Neural cell (in vitro differentiated cells): ENCODE measurements around the gene HOXA10. TPM values are rescaled to one million over a fixed set of nuclear protein-coding genes. Genes with fewer than 3 reads are reported as not detected.

Source experiments
- H2AFZ ChIP-seq: fragments of 200-600, 300-800 bp; sonication (generic), shearing (Covaris generic); 2 replicates; pipeline ENCODE4 v1.6.0; 2014; ENCODE audit warnings: low read depth, mild to moderate bottlenecking, antibody characterized with exemption, low read length, moderate library complexity
- H3F3A ChIP-seq: fragments of 200-600 bp; shearing (Covaris generic); 2 replicates; pipeline ENCODE4 v1.6.1; 2016; ENCODE audit warnings: mild to moderate bottlenecking, moderate library complexity, mixed read lengths, antibody characterized with exemption, low read length; ENCODE audit not compliant: insufficient read depth, poor library complexity, severe bottlenecking
- H3K27ac ChIP-seq: fragments of 200-600, 300-800 bp; sonication (generic), shearing (Covaris generic); 2 replicates; pipeline ENCODE4 v1.5.1; 2014; ENCODE audit warnings: mild to moderate bottlenecking, low read length, moderate library complexity
- H3K27me3 ChIP-seq: fragments of 300-800, 200-600 bp; sonication (generic), shearing (Covaris generic); 2 replicates; pipeline ENCODE4 v1.6.0; 2014; ENCODE audit warnings: mild to moderate bottlenecking, low read depth, low read length, moderate library complexity; ENCODE audit not compliant: insufficient read depth
- H3K36me3 ChIP-seq: fragments of 300-800, 200-600 bp; sonication (generic), shearing (Covaris generic); 2 replicates; pipeline ENCODE4 v1.5.1; 2014; ENCODE audit warnings: mild to moderate bottlenecking, antibody characterized with exemption, low read length, moderate library complexity; ENCODE audit not compliant: insufficient read depth
- H3K4me2 ChIP-seq: fragments of 300-800, 200-600 bp; sonication (generic), shearing (Covaris generic); 2 replicates; pipeline ENCODE4 v1.6.0; 2014; ENCODE audit warnings: mild to moderate bottlenecking, low read length
- H3K4me3 ChIP-seq: fragments of 300-800, 200-600 bp; sonication (generic), shearing (Covaris generic); 2 replicates; pipeline ENCODE4 v1.5.1; 2014; ENCODE audit warnings: mild to moderate bottlenecking, low read length, moderate library complexity
- H3K79me2 ChIP-seq: fragments of 200-600 bp; shearing (Covaris generic); replicated peaks from 2 replicates; pipeline ENCODE4 v1.6.0; 2014; ENCODE audit warnings: mild to moderate bottlenecking, low read length, moderate library complexity; ENCODE audit not compliant: insufficient read depth
- H3K9ac ChIP-seq: fragments of 300-800, 200-600 bp; sonication (generic), shearing (Covaris generic); 2 replicates; pipeline ENCODE4 v1.6.1; 2016; ENCODE audit warnings: mild to moderate bottlenecking, low read length, mixed read lengths
- H3K9me2 ChIP-seq: fragments of 200-600 bp; shearing (Covaris generic); 2 replicates; pipeline ENCODE4 v1.6.1; 2016; ENCODE audit warnings: mild to moderate bottlenecking, low read length, mixed read lengths; ENCODE audit not compliant: insufficient read depth
- H3K9me3 ChIP-seq: fragments of 200-600, 300-800 bp; sonication (generic), shearing (Covaris generic); 2 replicates; pipeline ENCODE4 v1.6.1; 2016; ENCODE audit warnings: mild to moderate bottlenecking, mixed run types, low read length, moderate library complexity, mixed read lengths
- H4K20me1 ChIP-seq: fragments of 200-600 bp; shearing (Covaris generic); 2 replicates; pipeline ENCODE4 v1.6.1; 2016; ENCODE audit warnings: mild to moderate bottlenecking, mixed run types; ENCODE audit not compliant: insufficient read depth
- CTCF ChIP-seq: fragments of 450-650 bp; IDR thresholded peaks from 2 replicates; pipeline ENCODE4 v1.5.1; 2014; ENCODE audit warnings: antibody characterized with exemption, mild to moderate bottlenecking, moderate library complexity; ENCODE audit not compliant: poor library complexity, severe bottlenecking
- EP300 ChIP-seq: fragments of 450-650 bp; conservative IDR thresholded peaks from 2 replicates; pipeline ENCODE4 v1.6.1; 2014; ENCODE audit warnings: antibody characterized with exemption, mild to moderate bottlenecking, moderate library complexity; ENCODE audit not compliant: poor library complexity, severe bottlenecking
- EZH2 ChIP-seq: fragments of 200-600, 300-800 bp; shearing (Covaris generic), sonication (generic); IDR thresholded peaks from 2 replicates; pipeline ENCODE4 v1.6.1; 2014; ENCODE audit warnings: antibody characterized with exemption, low read length, borderline replicate concordance, mild to moderate bottlenecking; ENCODE audit not compliant: insufficient read depth, poor library complexity, severe bottlenecking
- MXI1 ChIP-seq: fragments of 450-650 bp; conservative IDR thresholded peaks from 2 replicates; pipeline ENCODE4 v1.6.1; 2014; ENCODE audit warnings: antibody characterized with exemption, mild to moderate bottlenecking; ENCODE audit not compliant: poor library complexity, severe bottlenecking
- POLR2AphosphoS5 ChIP-seq: IDR thresholded peaks from 2 replicates; pipeline ENCODE4 v1.6.1; 2012
- RAD21 ChIP-seq: fragments of 450-650 bp; conservative IDR thresholded peaks from 2 replicates; pipeline ENCODE4 v1.6.1; 2014; ENCODE audit warnings: antibody characterized with exemption, mild to moderate bottlenecking, moderate library complexity
- REST ChIP-seq: IDR thresholded peaks from 2 replicates; pipeline ENCODE4 v1.6.1; 2012; ENCODE audit warnings: borderline replicate concordance
- SMC3 ChIP-seq: fragments of 450-650 bp; conservative IDR thresholded peaks from 2 replicates; pipeline ENCODE4 v1.6.1; 2014; ENCODE audit warnings: antibody characterized with exemption, mild to moderate bottlenecking, moderate library complexity; ENCODE audit not compliant: poor library complexity
- TAF1 ChIP-seq: IDR thresholded peaks from 2 replicates; pipeline ENCODE4 v1.6.1; 2012; ENCODE audit warnings: low read depth
- polyA plus RNA-seq: library from polyadenylated mRNA; depleted of rRNA; stranded (reverse); fragments of >200 nt; gene quantifications from 2 replicates; pipeline ENCODE4 v1.2.3, GENCODE V29; 2014

HOXA10 gene
- polyA plus RNA-seq, 1 donor from 2014 or later: not detected

- H3K27me3 ChIP-seq: peaks cover 98% of the 10 kb centered on the region
- H3K36me3 ChIP-seq: no peaks in the 10 kb centered on the region
- H3K27ac ChIP-seq: no peak overlapping the region
- no peaks in the 10 kb centered on the region for H4K20me1 ChIP-seq
- no peak overlapping the region for H3K4me2 ChIP-seq
- H3K9me2 ChIP-seq: no peaks in the 10 kb centered on the region
- H3K9me3 ChIP-seq: peaks cover 16% of the 10 kb centered on the region
- H3F3A ChIP-seq: no peaks in the 10 kb centered on the region
- H3K4me3 ChIP-seq: no peak overlapping the region
- TF ChIP-seq TAF1 (no peak), SMC3 (no peak), MXI1 (no peak), RAD21 (no peak), POLR2AphosphoS5 (no peak), REST (no peak), EZH2 (no peak), CTCF (no peak), EP300 (no peak)
- H3K79me2 ChIP-seq: no peaks in the 10 kb centered on the region
- no peak overlapping the region for H3K9ac ChIP-seq
- no peak overlapping the region for H2AFZ ChIP-seq
These were observed 41.1 kb downstream of the HOXA10 start for GRCh38 chr7:27132978-27133377.

GRCh38 chr7:27132214-27132613, 41.9 kb downstream of the HOXA10 start:
- no peak for TF ChIP-seq POLR2AphosphoS5
- TF ChIP-seq CTCF: no peak
- no peak for TF ChIP-seq RAD21
- TF ChIP-seq SMC3: no peak
- no peak for TF ChIP-seq MXI1
- no peak for TF ChIP-seq EZH2
- no peak for TF ChIP-seq EP300
- no peak for TF ChIP-seq TAF1
- TF ChIP-seq REST: no peak
- Histone ChIP-seq H3K4me3 (no peak overlapping the region), H3K79me2 (no peaks in the 10 kb centered on the region), H3K9me3 (peaks cover 16% of the 10 kb centered on the region), H2AFZ (no peak overlapping the region), H3K9ac (no peak overlapping the region), H3K4me2 (no peak overlapping the region), H3K36me3 (no peaks in the 10 kb centered on the region), H3K27ac (no peak overlapping the region), H3K9me2 (no peaks in the 10 kb centered on the region), H3K27me3 (peaks cover 98% of the 10 kb centered on the region), H3F3A (no peaks in the 10 kb centered on the region), H4K20me1 (no peaks in the 10 kb centered on the region)
